NCI-H187 (cell line): ENCODE measurements around the gene NBPF1.
"Not testable (repeated sequence)": the region's sequence is repeated elsewhere in the genome, so short reads cannot be mapped to it uniquely, and the experiment has no call there.

Experiments
- DNase-seq, 2 experiments: peaks; one replicate each; lab custom pipeline; 2025; lab: John Stamatoyannopoulos, UW

Gene NBPF1

DNA sequence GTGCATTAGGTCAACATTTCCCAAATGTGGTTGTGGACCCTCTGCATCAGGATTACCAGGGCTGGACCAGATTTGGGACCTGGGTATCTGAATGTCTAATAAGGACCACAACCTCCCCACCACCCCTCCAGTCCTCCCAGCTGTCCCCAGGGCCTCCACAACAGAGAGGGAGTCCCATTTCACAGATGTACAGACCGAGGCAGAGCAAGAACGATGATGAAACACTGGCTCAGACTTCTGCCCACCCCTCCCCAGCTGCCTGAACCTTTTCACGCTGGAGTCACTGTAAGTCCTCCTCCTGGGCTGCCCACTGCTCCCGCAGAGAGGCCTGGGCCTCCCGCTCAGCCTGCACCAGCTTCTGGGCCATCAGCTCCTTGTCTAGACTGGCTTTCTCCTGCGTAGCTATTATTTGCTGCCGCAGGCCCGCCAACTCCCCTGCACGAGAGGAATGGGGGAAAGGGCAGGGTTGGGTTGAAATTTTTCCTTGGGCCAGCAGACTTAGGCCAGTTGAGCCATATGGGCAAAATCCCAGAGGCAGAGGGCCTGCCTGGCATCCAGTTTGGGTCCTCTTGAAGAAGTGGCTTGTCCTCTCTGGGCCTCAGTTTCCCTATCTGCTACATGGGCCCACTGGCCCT is 8.4 kb upstream of the NBPF1 start:
- DNase-seq: not testable (repeated sequence)

DNA sequence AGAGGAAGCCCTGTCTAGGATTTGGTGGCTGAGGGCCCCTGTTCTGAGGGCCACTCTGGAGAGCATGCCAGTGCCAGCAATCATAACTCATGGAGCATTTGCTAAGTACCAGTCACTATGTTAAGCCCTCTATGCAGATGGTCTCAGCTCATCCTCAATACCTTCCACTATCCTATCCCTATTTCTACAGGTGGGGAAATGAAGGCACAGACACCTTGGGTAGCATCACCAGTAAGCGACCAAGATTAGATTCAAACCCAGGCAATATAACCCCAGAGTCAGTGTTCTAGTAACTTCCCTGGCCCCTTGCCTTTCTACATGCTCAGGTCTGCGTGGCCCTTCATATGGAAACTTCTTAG is 7.9 kb upstream of the NBPF1 start:
- DNase-seq: no peak

DNA sequence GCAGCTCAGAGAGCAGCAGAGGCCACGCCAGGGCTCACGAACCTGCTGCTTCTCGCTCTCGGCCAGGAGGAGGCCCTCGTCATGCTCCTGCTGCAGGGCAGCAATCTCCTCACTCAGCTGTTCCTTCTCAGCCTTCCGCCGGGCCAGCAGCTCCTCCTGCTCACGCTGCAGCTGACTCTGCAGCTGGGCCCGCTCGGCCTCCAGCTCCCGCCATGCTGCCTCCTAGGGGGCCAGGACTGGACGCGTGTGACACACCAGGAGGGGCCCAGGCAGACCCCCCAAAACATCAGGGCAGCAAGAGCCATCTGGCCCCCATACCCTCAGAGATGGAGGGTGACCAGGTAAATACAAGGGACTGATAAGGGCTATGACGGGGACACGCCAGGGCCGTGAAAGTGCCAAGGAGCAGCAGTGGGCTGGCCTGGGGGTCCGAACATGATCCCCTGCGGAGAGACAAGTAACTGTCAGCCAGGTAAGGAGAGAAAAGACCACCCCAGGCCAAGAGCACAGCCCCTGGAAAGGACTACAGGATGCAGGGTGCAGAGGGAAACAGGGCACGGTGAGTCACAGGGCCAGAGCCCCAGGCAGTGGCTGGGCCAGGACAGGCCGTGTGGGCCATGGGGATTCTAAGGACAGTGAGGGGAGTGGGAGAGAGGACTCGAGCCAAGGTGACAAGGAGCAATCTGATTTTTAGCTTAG is 6.6 kb upstream of the NBPF1 start:
- DNase-seq: not testable (repeated sequence)

DNA sequence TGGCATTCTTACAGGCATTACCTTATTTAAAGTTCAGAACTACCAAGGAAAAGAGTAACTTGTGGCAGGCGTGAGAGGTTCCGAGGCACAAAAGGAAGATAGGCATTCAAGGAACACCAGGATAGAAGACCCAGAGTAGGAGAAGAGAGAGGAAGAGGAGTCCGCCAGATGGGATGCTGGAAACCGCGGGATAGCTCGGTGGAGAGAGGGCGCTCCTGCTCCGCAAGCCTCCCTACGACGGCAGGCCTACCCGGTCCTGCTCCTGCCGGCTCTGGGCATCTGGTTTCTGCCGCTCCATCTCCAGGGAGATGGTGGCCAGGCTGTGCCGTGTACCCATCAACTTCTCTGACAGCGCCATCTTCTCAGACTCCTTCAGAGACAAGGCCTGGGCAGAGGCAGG is 5.4 kb upstream of the NBPF1 start:
- no peak for DNase-seq

DNA sequence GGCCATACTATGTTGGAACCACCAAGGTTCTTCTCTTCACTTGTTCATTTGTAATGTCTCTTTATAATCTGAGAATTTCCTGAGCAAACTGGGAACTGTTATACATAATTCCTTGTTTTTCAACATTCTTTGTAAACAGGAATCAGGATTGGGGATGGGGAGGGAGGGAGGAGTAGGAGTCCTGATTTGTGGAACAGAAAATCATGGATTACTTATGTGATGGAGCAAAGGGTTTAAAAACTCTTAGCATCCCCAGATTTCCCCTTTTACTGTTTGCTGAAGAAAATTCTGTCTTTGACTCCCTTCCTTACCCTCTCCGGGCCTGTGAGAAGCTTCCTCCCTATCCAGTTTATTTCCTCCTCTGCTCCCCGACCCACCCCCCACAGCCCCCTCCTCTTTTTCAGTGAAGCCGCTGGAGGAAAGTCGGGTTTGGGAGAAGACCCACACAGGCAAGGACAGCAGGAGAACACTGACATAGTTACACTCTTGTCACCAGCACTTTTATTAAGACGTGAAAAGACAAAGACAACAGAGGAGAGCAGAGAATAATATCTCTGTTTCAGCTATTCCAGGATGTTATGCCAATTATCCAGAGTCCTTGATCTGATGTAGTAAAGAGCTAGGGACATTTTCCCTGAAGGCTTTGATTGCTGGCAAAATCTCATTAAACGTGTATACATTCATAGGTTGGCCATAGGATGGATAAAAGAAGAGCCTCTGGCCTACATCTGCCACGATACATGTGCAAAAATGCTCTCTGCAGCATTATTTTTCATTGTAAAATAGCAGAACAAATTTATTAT is 4.6 kb upstream of the NBPF1 start:
- DNase-seq: no peak

DNA sequence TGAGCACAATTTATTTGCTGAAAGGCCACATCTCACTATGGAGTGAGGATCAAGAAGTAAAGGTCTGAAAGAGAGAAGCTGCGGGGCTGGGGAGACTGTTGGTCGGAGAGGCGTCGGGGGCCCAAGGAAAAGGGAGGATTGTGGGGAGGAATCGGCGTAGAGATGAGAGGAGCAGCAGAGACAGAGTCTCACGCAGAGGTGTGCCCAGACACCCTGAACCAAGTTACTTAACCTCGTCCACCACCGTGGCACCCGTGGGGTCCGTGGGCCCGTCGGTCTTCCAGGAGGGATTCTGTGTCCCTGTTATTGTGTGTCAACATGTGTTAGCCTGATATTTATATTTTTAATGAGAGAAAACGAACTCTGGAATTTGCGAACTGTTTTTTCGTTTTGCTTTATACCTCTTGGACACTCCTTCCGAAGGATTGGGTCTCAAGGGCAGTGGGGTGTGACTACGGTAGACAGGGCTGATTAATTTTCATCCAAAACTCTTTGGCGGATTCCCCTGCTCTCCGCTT is 3.8 kb upstream of the NBPF1 start:
- DNase-seq: no peak

DNA sequence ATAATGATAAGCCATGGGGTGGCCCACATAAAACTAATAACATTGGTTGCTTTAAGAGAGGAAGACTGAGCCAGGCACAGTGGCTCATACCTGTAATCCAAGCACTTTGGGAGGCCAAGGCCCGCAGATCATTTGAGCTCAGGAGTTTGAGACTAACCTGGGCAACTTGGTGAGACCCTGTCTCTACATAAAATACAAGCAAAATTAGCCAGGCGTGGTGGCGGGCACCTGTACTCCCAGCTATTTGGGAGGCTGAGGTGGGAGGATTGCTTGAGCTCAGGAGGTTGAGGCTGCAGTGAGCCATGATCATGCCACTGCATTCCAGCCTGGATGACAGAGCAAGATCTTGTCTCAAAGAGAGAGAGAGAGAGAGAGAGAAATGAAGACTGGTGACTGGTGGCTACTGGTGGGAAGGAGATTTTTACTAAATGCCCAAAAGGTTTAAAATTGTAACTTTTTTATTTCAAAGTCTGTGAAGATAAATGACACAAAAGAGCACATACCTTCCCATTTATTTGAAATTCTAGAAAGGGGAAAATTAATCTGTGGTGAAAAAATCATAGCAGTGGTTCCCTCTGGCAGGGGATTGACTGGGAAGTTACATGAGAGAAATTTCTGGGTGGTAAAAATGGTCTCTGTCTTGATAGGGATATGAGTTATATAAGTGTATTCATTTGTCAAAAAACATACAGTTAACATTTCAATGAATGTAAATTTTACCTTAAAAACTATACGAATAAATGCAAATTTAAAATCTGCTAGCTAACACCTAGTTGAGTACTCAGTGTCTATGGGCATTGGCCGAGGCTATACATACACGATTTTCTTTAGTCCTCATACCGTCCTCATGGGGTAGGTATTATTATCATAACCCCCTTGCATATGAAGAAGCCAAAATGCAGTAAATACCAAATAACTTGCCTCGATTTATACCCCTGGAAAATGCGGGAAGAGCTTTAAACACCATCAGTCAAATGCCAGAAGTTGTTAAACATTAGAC is 2.2 kb upstream of the NBPF1 start:
- no peak for DNase-seq

DNA sequence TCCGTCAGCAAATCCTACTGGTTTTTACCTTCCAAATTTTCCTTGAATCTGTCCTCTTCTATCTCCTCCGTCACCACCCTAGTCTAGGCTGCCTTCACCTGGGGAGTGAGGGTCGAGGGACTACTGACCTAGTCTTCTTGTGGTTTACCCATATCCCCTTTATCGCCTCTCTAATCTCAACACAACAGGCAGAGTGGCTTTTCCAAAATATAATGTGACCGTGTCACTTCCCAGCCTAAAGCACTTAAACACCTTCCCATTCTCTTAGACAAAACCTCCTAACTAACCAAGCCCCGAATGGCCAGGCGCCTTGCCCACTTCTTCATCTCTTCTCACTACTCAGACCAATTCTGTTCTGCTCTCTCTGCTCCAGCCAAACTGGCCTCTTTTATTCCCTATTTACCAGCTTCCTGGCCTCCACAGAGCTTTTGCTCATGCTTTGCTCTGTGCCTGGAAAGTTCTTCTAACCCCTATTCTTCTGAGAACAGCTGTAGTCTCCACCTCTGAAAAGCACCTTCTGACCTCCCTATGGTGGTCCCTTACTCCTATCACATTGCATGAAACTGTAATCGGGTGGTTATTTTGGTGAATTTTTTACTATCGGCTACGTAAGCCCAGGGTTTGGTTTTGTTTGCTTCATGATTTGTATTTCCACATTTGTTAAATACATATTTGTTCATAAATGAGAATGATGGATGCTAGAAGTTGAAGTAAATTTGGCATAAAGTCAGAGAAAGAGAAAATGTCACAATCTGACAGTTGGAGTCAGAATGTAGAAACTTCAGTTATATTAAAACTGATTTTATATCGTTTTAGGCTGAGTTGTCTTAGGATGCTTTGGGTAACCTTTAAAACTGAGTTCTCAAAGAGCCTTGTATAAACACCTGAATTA is 1.2 kb upstream of the NBPF1 start:
- no peak for DNase-seq

DNA sequence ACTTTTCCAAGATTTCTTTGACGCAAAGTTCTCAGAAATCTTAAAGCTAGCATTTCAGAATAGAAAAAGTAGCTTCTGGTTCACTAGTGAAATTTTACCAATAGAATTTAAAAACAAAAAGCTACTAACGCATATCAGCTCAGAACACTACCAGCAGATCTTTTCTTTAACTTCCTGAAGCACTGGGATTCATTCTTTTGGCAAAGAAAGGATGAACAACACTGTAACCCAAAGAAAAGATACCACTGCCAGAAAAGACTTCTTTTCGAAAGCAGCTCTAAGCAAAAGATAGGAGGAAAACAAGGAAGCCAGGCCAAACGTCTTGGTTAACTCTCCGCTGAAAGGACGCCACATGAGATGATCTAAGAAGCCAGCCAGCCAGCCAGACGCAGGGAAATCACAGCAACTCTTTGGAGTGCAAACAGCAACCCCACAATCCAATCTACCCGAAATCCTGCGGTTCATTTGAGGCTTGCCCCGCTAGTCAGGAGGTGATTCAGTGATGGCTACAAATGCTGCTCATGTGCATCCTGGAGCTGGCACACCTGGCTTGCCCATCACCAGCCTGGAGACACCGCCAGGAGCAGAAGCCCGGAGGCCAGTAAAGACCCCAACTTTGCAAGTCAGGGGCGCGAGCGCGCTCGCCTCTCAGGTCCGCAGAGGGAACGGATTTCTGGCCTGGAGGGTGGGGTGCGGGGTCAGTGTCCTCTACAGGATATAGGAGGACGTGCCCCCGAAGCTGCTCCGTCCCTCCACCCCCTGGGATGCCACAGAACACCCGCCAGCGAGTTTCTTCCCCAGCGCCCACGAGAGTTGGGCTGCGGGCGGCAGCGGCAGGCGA is 812 bp downstream of the NBPF1 start:
- DNase-seq: peak in 1 of 2 experiments; percentile 50

DNA sequence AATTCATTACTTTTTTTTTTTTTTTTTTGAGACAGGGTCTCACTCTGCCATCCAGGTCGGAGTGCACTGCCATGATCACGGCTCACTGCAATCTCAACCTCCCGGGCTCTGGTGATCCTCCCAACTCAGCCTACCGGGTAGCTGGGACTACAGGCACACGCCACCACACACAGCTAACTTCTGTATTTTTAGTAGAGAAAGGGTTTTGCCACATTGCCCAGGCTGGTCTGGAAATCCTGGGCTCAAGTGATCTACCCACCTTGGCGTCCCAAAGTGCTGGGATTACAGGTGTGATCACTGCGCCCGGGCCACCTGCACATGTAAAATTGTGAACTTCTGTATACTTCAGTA is 1.4 kb downstream of the NBPF1 start:
- DNase-seq: not testable (repeated sequence)

DNA sequence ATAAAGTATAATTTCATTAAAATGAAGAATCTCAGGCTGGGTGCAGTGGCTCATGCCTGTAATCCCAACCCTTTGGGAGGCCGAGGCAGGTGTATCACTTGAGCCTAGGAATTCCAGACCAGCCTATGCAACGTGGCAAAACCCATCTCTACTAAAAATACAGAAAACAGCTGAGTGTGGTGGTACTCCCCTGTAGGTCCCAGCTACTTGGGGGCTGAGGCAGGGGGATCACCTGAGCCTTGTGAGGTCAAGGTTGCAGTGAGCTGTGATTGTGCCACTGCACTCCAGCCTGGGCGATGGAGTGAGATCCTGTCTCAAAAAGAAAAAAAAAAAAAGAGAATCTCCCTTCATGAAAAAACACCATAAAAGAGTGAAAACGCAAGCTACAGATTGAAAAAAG is 2.2 kb downstream of the NBPF1 start:
- DNase-seq: not testable (repeated sequence)

DNA sequence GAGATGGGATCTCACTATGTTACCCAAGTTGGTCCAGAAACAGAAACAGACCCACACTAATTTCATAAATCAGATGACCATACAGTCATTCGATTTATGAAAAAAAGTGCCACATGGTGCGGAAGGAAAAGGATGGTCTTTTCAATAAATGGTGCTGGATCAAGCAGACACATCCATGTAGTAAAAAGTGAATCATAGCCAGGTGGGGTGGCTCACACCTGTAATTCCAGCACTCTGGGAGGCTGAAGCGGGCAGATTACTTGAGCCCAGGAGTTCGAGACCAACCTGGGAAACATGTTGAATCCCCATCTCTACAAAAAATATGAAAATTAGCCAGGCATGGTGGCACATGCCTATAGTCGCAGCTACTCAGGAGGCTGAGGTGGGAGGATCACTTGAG is 2.8 kb downstream of the NBPF1 start:
- not testable (repeated sequence) for DNase-seq

DNA sequence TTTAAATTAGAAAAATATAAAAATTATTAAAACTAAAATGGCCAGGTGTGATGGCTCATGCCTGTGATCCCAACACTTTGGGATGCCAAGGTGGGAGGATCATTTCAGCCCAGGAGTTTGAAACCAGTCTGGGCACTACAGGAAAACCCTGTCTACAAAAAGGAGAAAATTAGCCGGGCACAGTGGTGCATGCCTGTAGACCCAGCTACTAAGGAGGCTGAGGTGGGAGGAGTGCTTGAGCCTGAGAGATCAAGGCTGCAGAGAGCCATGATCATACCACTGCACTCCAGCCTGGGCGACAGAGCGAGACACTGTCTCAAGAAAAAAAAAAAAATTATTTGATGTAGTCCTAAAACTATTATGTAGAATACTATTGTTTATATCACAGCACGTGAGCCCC is 3.6 kb downstream of the NBPF1 start:
- DNase-seq: not testable (repeated sequence)

DNA sequence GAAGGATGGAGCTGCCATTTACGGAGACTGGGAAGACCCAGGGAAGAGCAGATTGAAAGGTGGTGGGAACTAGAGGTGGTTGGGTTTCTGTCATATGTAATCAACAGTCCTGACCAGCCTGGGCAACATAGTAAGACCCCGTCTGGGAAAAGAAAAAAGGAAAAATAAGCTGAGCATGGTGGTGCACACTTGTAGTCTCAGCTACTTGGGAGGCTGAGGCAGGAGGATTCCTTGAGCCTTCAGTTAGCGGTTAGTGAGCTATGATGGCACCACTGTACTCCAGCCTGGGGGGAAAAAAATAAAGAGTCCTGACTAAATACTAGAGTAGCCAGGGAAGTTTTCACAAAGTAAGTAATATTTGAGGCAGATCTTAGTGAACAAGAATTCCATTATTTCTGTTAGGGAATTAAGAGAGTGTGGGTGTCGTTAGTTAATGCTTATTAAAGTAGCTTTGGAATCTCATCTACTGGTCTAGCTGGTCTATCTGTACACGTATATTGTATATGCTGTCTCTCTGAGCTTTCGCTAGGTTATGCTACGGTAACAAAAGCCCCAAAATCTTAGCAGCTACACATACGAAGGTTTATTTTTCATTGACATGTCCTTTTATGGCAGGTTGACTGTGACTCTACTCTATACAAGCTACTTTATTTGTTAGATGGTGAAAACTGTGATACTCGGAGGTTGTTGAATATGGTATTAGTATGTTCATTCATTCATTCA is 4.4 kb downstream of the NBPF1 start:
- DNase-seq: no peak

DNA sequence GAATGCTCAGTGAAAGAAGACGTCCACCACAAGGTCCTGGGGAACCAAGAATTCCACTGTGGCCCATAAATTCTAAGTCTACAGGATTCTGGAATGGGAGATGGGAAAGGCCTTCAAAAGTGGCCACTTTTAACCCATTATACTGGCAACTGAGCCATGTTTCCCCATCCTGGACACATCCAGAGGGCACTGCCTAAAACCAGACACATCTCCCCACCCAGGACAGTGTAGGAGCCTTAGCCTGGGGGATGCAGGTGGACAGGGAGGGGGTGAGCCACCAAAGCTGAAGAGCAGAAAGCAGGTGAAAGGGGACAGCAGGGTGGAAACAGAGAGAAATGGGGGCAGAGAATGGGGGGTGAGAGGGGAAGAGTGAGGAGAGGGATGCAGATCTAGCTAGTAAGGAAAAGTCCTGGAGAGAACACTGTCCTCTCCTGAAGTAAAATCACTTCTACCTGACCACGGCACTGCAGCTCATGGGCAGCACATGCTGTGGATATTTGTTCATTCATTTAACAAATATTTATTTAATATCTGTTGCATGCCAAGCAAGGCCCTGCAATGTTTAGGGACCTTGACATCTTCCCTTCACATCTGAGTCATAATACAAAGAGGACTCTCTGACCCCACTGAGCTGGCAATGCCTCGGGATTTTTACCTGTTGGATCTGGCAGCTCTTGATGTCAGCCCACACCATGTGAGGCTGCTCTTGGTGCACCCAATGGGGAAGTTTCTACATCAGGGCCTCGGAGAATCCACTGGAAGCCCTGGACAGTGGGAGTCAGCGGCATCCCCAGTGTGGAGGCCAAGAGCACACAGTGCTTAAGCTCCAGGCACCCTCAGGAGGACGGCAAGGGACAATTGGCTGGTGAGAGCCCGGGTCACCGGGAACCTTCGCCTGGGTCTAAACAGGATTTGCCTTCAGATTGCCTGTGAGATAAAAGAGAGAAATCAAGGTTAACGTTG is 5.2 kb downstream of the NBPF1 start:
- not testable (repeated sequence) for DNase-seq

DNA sequence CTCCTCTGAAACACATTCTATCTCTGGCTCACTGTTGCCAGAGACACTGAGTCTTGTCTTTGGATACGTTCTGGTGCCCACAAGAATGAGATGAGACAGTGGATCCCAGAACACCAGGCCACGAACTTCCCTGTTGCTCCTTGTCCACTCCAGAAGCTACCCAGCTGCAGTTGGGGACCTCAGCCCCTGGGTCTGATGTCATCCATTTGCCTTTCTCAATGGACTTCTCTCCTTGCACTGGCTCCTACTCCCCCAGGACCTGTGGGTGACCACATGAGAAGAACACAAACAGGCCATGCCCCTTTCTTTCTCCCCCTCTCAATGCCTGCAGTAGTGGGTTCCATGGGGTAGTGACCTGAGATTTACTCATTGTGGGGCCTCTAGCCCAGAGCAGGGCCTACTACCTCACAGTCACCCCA is 5.9 kb downstream of the NBPF1 start:
- DNase-seq: no peak

DNA sequence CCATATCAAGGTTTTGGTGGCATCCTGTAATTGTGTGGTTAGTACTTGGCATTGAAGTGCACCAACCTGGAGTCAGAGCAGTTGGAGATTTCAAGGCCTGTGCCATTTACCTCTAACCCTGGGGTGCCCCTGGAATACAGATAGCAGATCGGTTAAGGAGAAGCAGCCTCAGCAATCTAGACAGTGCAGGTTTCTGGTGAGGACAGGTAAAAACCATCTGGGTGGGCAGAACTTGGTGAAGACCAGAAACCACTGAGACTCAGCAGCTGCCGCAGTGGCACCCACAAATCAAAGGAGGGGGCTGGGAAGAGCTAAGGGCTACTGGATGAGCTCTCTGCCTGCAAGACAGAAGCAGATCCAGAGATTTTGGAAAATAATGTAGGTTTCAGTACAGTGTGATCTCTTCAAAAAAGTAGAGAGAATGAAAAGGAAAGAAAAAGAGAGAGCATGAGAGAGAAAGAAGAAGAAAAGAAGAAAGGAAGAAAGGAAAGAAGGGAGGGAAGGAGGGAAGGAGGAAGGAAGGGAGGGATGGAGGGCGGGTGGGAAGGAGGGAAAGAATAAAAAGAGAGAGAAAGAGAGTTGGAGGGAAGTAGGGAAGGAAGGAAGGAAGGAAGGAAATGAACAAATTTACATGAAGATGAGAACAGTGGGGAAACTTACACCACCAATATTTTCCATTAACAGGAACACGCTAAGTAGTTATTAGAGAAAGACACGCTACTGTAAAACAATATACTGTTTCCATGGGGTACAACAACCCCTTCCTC is 6.5 kb downstream of the NBPF1 start:
- not testable (repeated sequence) for DNase-seq
